Embryonic facial prominence (tissue), 1 donor: Measurements from ENCODE around the gene INHBA.
A peak's percentile ranks its signal among the peaks of the same experiment; 100 is the strongest.

Experiments used
- DNase-seq: peaks from one replicate; pipeline ENCODE4 v3.0.0-alpha.2; 2016; ENCODE audit errors: extremely low spot score

INHBA gene

DNA sequence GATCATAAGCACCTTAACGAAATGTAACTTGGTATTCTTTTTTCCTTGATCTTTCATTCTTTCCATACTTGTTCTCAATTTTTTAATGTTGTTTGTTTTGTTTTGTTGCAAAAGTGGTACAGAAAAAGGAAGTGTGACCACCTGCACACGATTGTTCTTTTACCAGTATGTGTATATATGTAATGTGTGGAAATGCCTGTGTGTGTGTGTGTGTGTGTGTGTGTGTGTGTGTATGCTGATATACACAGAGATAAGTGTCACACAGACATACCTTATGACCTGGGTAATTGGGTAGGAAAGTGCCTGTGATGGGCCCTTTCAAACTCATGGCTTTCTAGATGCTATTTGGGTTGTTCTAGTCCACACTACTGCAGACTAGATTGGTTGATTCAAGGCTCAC, 14.0 kb downstream of the INHBA start:
- DNase-seq = no peak

DNA sequence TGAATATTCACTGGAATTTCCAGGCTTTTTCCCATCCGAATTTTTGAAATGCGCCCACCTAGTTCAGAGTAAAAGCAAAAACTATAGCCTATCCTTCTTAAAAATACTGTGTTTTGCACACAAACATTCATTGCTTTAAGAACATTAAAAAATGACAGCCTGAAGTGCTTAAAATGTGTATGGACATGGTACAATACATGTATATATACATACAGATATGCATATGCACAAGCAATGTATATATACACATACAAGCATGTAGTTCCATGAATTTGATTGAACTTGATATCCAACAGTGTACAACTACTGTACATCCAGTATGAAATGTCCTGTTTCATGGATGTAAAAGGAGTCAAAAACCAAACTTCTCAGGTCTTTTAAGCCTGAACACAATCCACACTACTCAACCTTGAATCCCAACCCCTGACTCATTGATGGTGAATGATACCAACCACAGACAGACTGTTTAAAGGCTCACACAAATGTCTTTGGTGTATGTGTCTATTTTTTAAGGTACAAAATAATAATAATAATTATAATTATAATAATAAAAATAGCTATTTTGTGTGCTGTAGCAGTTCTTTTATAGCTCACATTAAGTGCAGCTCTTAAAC, 14.8 kb downstream of the INHBA start:
- no peak for DNase-seq

DNA sequence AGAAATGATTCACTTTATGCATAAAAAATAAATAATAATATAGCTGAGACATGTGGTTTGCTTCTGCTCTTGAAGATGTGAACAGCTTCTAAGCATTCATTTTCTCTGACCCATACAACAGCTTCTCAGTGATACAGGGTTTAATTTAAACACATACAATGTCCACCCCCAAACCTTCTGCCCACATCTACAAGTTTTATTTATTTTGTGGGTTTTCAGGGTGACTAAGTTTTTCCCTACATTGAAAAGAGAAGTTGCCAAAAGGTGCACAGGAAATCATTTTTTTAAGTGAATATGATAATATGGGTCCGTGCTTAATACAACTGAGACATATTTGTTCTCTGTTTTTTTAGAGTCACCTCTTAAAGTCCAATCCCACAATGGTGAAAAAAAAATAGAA, 17.2 kb downstream of the INHBA start:
- DNase-seq = no peak

DNA sequence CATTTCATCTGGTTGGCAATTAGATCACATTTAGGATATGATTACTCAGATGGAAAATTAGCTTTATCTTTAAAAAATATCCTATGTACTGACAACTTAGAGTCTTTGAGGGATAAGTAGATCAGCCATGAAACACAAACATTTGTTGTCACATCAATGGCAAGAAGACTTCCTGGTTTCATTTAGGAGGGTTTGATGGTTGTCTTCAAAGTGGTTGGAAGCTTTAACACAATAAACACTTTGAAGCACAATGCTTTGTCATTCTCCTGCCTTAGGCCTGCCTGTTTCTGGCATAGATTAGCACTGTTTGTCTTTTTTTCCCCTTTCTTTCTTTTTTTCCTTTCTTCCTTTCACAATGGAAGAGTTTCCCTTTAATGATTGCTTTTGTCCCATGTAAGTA, 20.5 kb downstream of the INHBA start:
- DNase-seq = no peak

DNA sequence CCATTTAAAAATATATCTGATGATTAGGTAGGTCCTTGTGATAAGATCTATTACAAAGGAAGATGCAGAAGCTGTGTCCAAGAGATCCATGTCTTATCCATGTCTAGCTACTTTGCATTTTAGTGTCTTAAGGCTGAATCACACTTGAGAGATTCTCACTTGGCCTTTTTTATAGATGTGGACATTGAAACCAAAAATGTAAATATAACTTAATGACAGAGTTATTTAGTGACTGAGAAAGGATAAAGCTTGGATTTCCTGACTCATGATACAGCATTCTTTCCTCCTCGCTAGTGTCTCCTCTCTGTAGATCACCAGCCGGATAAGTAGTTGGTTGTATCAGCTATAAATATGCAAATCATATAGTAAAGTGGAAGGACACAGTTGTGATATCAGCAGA, 23.3 kb downstream of the INHBA start:
- no peak for DNase-seq

DNA sequence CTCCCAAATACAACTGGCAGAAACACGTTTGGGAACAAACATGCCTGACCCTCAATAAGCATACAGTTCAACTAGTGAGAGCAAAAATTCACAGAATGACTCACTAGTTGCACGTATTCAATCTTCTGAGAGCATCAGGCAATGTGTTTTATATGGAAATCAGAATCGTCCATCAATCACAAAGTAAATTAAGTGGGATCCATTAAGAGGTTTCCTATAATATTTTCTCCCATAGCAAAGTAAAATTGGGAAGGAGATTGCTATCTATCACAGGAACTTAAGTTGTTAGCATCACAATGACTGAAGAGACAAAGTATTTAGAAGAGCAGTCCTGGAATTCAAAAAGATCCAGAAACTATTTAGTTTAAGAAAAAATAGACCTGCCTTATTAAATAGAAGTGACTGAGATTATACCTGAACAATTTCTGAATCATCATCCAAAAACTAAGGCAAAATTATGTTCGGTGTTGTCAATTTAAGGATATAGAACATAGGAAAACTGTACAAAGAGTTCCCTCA, 28.3 kb downstream of the INHBA start:
- no peak for DNase-seq

DNA sequence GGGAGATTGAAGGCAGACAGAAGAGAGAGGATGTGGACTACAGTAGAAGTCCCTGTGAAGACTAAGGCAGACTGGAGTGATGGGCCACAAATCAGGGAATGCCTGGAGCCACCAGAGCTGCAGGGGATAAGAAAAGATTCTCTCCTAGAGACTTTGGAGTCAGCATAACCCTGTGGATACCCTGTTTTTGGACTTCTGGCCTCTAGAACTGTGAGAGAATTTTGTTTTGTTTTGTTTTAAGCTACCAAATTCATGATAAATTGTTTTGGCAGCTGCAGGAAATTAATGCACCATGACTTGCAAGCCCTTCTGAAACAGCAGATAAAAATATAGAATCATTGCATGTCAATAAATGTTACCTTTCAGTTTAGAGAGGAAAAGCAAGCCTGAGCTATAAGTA, 41.3 kb downstream of the INHBA start:
- DNase-seq = no peak

DNA sequence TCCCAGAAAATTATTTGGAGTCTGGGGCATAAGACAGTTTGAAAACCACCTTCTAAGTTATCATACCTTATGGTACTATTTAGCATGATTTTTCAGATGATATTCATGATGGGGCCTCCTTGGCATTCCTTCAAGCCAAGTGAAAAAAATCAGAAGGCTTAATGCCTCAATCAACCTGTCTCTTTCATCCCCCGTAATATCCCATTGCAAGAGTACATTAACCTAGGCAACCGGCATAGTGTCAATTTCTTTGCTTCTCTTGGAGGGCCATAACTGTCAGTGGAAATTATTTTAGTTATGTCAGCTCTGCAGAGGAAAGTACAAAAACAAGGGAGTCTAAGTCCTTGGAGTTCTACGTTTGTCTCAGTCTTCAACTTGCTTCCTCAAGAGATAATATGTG, 43.4 kb downstream of the INHBA start:
- DNase-seq = no peak

DNA sequence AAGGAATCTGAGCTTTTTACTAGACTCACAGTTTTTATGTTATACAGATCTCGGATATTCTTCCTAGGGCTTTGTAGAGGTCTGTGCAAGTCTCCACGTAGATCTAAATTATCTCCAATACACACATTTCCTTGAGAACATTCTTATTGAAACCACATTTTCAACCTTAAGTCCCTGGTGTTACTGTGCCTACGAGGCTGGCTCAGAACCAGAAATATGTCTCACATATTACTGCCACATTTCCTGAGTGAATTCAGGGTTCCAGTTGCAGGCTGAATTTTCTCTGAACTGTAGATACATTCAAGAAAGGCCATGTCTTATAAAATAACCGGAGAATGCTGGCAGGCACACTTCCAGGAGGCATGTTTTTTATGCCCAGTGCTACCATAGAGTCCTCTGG, 46.5 kb downstream of the INHBA start:
- DNase-seq = peak; percentile 43

DNA sequence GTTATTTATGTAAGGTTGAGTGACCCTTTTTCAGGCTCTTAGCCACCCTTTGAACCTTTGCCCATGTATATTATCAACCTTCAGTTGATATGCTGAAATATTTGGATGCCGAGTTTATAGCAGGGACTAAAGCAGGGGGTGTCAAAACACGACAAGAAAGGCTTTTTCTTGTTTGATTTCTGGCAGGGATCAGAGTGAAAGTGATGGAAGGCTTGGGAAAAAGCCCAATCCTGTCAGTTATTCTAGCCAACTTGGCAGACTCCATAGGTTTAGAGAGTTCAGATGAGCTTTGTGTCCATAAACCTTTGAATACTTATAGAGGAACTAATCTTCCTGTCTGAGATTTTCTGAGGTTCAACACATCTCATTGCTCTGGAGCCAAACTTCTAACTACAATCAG, 47.5 kb downstream of the INHBA start:
- DNase-seq = no peak

DNA sequence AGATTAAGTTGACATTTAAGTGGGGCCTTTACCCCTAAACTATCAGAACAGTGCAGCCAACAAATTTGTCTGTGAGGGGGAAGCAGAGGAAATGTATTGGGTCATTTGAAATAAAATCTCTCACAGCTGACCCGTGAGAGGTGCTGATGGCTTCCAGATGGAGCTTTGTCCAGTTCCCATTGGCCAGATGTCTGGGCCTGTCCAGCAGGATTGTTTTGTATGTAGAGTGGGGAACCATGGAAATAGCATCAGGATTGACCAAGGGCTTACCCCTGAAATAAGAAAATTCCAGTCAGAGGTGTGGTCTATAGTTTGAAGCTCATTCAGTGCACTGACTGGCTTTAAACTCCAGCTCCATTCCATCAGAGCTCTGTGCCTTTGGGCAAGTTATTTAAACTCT, 50.6 kb downstream of the INHBA start:
- DNase-seq = no peak

DNA sequence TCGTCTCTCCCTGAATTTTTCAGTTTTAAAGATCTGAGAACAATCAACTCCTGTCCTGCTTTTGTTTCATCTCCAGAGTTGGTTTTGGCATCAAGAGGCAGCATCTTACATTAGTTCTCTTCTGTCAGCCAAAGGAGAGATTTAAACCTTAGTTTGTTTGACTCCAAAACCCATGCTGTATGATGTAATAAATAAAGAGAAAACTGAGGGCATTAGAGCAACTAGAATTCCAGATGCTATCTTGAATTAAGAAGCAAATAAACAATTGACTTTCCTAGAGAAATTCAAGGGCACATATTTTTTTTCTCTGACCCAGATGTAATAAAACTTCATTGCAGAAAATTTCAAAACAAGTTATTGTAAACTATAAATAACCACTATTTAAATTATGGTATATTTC, 54.4 kb downstream of the INHBA start:
- no peak for DNase-seq

DNA sequence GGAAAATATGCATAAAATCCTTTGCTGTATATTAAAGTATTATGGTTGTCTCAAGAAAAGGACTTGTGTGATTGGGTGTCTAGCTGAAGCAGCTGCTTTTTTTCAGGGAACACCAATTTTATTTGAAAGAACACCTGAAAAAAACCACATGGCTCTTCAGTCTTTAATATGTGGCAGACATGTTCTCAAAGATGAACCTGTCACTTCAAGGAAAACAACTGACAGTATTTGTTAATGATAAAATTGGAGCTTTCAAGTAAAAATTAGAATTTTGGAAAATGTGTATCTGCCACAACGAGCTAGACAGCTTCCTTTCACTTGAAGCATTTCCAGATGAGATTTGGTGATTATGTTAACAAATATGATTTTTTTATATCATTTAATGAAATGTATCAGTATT, 59.3 kb downstream of the INHBA start:
- no peak for DNase-seq

DNA sequence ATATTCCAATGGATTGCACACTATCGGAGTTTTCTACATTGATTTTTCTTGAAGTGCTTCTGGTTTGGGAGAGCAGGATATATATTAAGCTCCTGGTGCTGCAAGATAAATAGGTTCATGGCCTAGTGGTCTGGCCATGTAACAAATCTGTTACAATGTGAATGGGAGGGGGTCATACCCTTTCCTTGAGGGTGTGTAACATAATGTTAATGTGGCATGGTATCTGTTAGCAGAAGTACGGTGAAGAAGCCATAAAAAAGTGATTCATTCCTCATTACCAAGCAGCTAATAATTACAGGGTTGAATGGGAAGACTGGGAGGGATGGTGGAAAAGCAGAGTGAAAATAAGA, 61.2 kb downstream of the INHBA start:
- no peak for DNase-seq

DNA sequence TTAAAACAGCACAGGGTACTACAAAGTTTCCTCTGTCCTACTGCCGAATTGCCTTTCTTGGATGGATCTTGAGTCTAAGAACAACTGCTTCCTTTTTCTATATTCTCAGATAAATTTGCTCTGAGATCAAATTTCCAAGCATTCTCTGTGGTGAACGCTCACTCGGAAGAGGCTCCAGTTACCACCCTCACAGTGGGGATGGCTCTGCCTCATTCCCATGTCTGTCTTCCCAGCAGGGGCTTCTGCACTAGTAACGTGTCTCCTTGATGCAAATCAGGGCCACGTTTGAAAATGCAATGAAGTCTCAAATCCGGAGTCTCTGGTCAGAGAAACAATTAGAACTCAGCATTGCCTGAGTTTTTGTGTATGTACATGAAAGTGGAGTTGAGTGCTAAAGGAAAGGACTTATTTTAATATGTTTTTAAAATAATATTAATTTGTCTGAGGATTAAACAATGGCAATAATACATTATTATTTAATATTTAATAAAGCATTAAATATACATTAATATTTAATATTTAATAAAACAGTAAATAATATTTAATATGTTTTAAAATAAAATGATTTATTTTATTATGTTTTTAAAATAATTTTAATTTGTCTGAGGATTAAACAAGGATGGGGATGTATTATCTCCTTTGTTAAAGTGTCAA, 61.8 kb downstream of the INHBA start:
- no peak for DNase-seq

DNA sequence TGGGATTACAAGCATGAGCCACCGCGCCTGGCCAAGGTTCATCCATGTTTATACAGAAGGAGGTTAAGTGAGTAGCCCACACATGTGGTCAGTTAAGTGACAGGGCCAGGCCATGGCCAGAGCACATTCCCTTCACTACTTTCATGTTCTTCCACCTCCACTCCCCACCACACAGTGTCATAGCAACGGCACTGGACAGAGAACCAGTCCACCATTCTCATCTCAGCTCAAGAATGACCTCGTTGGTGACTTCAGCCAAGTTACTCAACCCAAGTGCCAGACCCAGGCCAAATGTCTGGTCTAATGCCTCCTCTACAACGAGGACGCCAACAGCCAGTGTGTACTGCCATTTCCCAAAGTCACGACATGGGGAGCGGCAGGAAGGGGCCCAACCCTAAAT, 62.4 kb downstream of the INHBA start:
- no peak for DNase-seq

DNA sequence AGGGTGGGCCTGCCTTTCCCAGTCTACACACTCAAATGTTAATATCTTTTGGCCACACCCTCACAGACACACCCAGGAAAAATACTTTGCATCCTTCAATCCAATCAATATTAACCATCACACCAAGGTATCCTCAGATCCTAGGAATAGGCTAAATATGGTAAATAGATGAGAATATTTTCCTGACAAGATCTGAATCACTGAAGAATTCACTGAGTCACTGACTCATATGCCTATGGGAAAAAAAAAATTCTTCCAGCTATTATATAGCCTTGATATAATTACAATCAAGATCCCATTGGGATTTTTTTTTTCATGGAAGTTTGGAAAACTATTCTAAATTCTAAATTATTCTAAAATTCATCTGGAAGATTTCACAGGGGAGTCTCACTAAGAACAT, 65.8 kb downstream of the INHBA start:
- DNase-seq = no peak
